BLaER1 (cell line): Measurements from ENCODE around the gene LTF.
"Not testable (repeated sequence)": the region's sequence is repeated elsewhere in the genome, so short reads cannot be mapped to it uniquely, and the experiment has no call there.

Experiments used
- H3K27ac ChIP-seq: shearing (Covaris generic); formaldehyde crosslinking; 2 replicates; pipeline ENCODE4 v1.8.1; 2022
- H3K27me3 ChIP-seq: shearing (Covaris generic); formaldehyde crosslinking; 2 replicates; pipeline ENCODE4 v1.8.1; 2022
- H3K36me3 ChIP-seq: shearing (Covaris generic); formaldehyde crosslinking; 2 replicates; pipeline ENCODE4 v1.8.1; 2022
- H3K4me1 ChIP-seq: shearing (Covaris generic); formaldehyde crosslinking; 2 replicates; pipeline ENCODE4 v1.8.1; 2022
- H3K4me2 ChIP-seq: shearing (Covaris generic); formaldehyde crosslinking; 2 replicates; pipeline ENCODE4 v1.8.1; 2022
- H3K4me3 ChIP-seq: shearing (Covaris generic); formaldehyde crosslinking; 2 replicates; pipeline ENCODE4 v1.8.1; 2022
- H3K9ac ChIP-seq: shearing (Covaris generic); formaldehyde crosslinking; 2 replicates; pipeline ENCODE4 v1.8.1; 2022
- H3K9me3 ChIP-seq: shearing (Covaris generic); formaldehyde crosslinking; 2 replicates; pipeline ENCODE4 v1.8.1; 2022
- H4K20me1 ChIP-seq: shearing (Covaris generic); formaldehyde crosslinking; 2 replicates; pipeline ENCODE4 v1.8.1; 2022
- Cebpa-rat ChIP-seq: shearing (Covaris generic); IDR thresholded peaks from 2 replicates; pipeline ENCODE4 v1.8.1; 2022

The LTF gene

GRCh38 chr3:46429671-46430070, 35.0 kb downstream of the LTF start:
- H3K27ac ChIP-seq = no peak overlapping the region
- H3K4me1 ChIP-seq = 0 out of 2 replicates have a peak, but pooled peaks cover 9% of the 10 kb centered on the region
- H3K4me2 ChIP-seq = no peak overlapping the region
- H3K27me3 ChIP-seq = no peaks in the 10 kb centered on the region
- H3K9me3 ChIP-seq = peaks cover 27% of the 10 kb centered on the region
- H3K36me3 ChIP-seq = no peaks in the 10 kb centered on the region
- TF ChIP-seq Cebpa-rat = no peak
- H3K4me3 ChIP-seq = no peak overlapping the region
- no peak overlapping the region for H3K9ac ChIP-seq
- H4K20me1 ChIP-seq = no peaks in the 10 kb centered on the region

GRCh38 chr3:46429250-46429649, 35.5 kb downstream of the LTF start:
- no peak for TF ChIP-seq Cebpa-rat
- Histone ChIP-seq H3K27ac (no peak overlapping the region), H3K4me1 (0 out of 2 replicates have a peak, but pooled peaks cover 9% of the 10 kb centered on the region), H3K4me2 (no peak overlapping the region), H3K9ac (no peak overlapping the region), H3K9me3 (peaks cover 27% of the 10 kb centered on the region), H3K27me3 (no peaks in the 10 kb centered on the region), H3K36me3 (no peaks in the 10 kb centered on the region), H3K4me3 (no peak overlapping the region), H4K20me1 (no peaks in the 10 kb centered on the region)

GRCh38 chr3:46427916-46428833, 36.5 kb downstream of the LTF start:
- Histone ChIP-seq H3K9me3 (peaks cover 24% of the 10 kb centered on the region), H4K20me1 (no peaks in the 10 kb centered on the region), H3K9ac (no peak overlapping the region), H3K27ac (no peak overlapping the region), H3K4me2 (no peak overlapping the region), H3K4me1 (0 out of 2 replicates have a peak, but pooled peaks cover 9% of the 10 kb centered on the region), H3K36me3 (no peaks in the 10 kb centered on the region), H3K4me3 (no peak overlapping the region), H3K27me3 (no peaks in the 10 kb centered on the region)
- TF ChIP-seq Cebpa-rat = no peak

DNA sequence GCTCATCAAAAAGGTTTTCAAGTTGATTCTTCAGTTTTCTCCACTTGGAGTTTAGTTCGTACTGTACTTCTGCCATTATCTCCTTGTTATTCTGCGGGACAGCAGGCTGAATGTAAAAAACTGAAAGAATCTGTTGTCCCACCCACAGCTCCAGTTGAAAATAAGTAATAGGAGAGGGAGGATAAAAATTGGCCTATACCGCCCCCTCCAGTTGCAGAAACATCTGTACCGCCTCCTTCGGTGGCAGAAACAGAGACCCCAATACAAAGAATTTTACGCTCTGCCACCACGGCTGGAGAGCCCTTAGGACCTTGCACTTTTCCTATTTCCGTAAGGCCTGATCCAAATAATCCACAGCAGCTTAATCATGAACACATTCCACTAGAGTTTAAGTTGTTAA, 37.3 kb downstream of the LTF start:
- H3K9me3 ChIP-seq = peaks cover 16% of the 10 kb centered on the region
- H3K36me3 ChIP-seq, H3K9ac ChIP-seq, H3K27me3 ChIP-seq, H3K4me2 ChIP-seq, H3K4me1 ChIP-seq, H3K4me3 ChIP-seq, H3K27ac ChIP-seq, H4K20me1 ChIP-seq: not testable (repeated sequence)

DNA sequence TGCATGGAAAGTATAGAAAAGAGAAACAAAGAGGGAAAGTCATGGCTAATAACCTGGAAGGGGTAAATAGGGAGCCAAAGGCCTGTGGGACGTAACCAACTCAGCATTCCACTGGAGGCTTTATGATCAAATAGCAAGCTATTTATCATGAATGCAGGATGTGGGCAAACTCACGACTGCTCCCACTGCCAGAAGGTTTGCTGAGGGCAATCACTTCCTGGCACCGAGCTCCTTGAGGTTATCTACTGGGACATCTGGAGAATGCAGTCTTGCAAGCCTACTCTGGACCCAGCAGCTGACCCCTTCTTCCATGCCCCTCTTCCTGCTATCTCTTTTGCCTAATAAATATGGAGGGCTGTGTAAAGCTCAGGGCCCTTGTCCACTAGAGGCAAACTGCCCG, 38.2 kb downstream of the LTF start:
- not testable (repeated sequence) for H3K4me2 ChIP-seq, H3K27ac ChIP-seq, H3K4me1 ChIP-seq

DNA sequence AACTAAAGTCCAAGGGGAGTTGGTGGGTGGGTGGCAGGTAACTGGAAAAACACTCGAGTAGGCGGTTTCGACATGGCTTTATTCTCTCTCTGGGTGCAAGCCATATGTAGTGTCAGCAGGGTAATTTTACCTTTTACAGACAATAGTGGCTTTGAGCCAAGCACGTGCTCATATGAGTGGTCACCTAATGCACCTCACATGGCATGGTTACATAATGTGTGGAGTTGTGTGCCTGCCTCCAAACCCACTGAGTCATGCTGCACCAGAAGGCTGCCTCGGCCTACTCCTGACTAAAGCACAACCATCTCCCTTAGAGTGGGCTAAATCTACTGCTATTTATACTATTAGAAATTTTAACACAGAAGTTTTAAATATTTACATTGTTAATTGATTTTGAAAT, 41.1 kb downstream of the LTF start:
- H4K20me1 ChIP-seq = no peaks in the 10 kb centered on the region
- no peak for TF ChIP-seq Cebpa-rat
- no peaks in the 10 kb centered on the region for H3K36me3 ChIP-seq
- no peak overlapping the region for H3K4me2 ChIP-seq
- no peak overlapping the region for H3K9ac ChIP-seq
- H3K9me3 ChIP-seq = no peaks in the 10 kb centered on the region
- no peak overlapping the region for H3K27ac ChIP-seq
- no peak overlapping the region for H3K4me3 ChIP-seq
- H3K27me3 ChIP-seq = no peaks in the 10 kb centered on the region
- H3K4me1 ChIP-seq = 0 out of 2 replicates have a peak, but pooled peaks cover 5% of the 10 kb centered on the region

More for the DNA sequence above, 38.2 kb downstream of the LTF start:
- not testable (repeated sequence) for H3K9me3 ChIP-seq, H3K36me3 ChIP-seq, H3K4me3 ChIP-seq, H4K20me1 ChIP-seq, H3K27me3 ChIP-seq, H3K9ac ChIP-seq

GRCh38 chr3:46422617-46423016, 42.1 kb downstream of the LTF start:
- Histone ChIP-seq H3K4me3 (no peak overlapping the region), H3K4me2 (no peak overlapping the region), H3K4me1 (0 out of 2 replicates have a peak, but pooled peaks cover 5% of the 10 kb centered on the region), H3K9ac (no peak overlapping the region), H3K27ac (no peak overlapping the region), H3K27me3 (no peaks in the 10 kb centered on the region), H3K9me3 (no peaks in the 10 kb centered on the region), H4K20me1 (no peaks in the 10 kb centered on the region), H3K36me3 (no peaks in the 10 kb centered on the region)
- TF ChIP-seq Cebpa-rat = no peak

DNA sequence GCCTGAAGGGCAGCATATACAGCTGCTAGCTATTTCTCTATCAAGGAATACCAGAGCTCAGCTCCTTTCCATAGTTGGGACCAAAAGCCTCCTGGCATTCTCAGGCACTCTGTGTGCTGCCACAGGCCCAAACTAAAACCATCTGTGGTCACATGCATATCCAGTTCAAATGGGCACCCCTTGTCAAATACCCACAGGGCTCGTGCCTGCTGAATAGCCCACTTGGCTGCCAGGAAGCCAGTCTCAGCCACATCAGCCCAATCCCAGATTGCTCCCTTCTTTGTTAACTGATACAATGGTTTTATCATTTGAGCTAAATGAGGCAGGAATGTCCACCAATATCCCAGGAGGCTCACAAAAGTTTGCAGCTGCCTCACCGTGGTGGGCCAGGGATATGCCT, 43.8 kb downstream of the LTF start:
- Histone ChIP-seq H3K4me2 (no peak overlapping the region), H3K36me3 (no peaks in the 10 kb centered on the region), H3K27ac (no peak overlapping the region), H3K9ac (no peak overlapping the region), H4K20me1 (no peaks in the 10 kb centered on the region), H3K4me3 (no peak overlapping the region), H3K27me3 (no peaks in the 10 kb centered on the region), H3K9me3 (no peaks in the 10 kb centered on the region), H3K4me1 (peaks cover 15% of the 10 kb centered on the region)
- TF ChIP-seq Cebpa-rat = no peak

DNA sequence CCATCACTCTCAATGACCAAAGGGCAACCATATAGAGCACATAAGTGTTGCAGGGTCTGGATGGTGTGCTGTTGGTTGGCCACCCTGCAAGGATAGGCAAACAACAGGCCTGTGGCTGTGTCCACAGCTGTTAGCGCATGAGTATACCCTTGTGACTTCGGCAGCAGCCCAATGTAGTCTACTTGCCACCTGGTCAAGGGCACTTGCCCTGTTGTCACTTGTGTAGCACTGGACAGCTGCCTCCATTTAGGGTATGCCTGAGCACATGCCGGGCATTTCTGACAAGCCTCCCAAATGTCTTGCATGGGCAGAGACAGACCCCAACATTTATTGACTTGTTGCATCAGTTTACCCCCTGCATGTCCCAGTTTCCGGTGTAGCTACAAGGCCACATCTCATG, 44.9 kb downstream of the LTF start:
- no peak overlapping the region for H3K4me3 ChIP-seq
- no peaks in the 10 kb centered on the region for H3K36me3 ChIP-seq
- no peak for TF ChIP-seq Cebpa-rat
- H3K9ac ChIP-seq = no peak overlapping the region
- no peaks in the 10 kb centered on the region for H3K27me3 ChIP-seq
- H3K4me2 ChIP-seq = no peak overlapping the region
- H3K9me3 ChIP-seq = no peaks in the 10 kb centered on the region
- H3K27ac ChIP-seq = no peak overlapping the region
- H3K4me1 ChIP-seq = peaks cover 19% of the 10 kb centered on the region
- H4K20me1 ChIP-seq = no peaks in the 10 kb centered on the region

GRCh38 chr3:46417841-46418611, 46.7 kb downstream of the LTF start:
- no peak overlapping the region for H3K9ac ChIP-seq
- no peaks in the 10 kb centered on the region for H4K20me1 ChIP-seq
- no peaks in the 10 kb centered on the region for H3K9me3 ChIP-seq
- no peak for TF ChIP-seq Cebpa-rat
- no peak overlapping the region for H3K4me3 ChIP-seq
- H3K4me1 ChIP-seq = peaks cover 29% of the 10 kb centered on the region
- no peak overlapping the region for H3K27ac ChIP-seq
- H3K4me2 ChIP-seq = no peak overlapping the region
- no peaks in the 10 kb centered on the region for H3K27me3 ChIP-seq
- H3K36me3 ChIP-seq = no peaks in the 10 kb centered on the region
